GM10266 (cell line): ENCODE measurements around the gene CAPN8.

Experiments used
- DNase-seq: peaks from one replicate; pipeline ENCODE4 v3.0.0; 2012; ENCODE audit errors: extremely low spot score
- TF ChIP-seq, protein P1 (sequence below): IDR thresholded peaks from 2 replicates; pipeline ENCODE4 v1.5.1; 2012; ENCODE audit warnings: mild to moderate bottlenecking, low read depth; ENCODE audit not compliant: control insufficient read depth, insufficient read depth; ENCODE audit errors: missing control alignments

CAPN8 gene

DNA sequence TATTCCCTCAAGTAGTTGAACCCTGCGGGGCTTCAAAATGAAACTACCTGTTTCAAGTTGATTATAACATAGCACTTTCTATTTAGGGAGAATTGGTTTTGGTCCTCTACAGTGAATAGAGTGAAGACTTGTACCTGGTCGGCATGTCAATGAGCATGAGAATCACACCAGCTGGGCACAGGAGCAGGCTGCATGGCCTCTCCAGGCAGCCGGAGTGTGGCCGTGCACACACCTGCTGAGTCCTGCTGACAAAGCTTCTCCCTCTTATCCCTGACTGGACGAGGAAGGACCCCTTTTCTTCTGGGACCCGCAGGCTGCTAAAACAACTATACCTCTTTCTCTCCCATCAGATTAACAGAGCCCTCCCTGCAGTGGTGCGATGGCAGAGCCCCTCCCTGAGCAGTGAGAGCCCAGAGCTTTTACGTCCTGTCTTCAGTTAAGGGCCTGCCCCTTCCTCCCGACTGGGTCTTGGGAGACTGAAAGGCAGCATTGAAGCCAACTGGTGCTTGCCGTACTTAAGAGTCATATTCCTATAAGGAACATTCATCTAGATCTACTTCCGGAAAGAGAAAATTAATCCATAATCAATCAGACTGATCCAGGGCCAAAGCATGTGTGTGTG lies 124.9 kb downstream of the CAPN8 start:
- TF ChIP-seq, protein P1, sequence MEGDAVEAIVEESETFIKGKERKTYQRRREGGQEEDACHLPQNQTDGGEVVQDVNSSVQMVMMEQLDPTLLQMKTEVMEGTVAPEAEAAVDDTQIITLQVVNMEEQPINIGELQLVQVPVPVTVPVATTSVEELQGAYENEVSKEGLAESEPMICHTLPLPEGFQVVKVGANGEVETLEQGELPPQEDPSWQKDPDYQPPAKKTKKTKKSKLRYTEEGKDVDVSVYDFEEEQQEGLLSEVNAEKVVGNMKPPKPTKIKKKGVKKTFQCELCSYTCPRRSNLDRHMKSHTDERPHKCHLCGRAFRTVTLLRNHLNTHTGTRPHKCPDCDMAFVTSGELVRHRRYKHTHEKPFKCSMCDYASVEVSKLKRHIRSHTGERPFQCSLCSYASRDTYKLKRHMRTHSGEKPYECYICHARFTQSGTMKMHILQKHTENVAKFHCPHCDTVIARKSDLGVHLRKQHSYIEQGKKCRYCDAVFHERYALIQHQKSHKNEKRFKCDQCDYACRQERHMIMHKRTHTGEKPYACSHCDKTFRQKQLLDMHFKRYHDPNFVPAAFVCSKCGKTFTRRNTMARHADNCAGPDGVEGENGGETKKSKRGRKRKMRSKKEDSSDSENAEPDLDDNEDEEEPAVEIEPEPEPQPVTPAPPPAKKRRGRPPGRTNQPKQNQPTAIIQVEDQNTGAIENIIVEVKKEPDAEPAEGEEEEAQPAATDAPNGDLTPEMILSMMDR = no peak

DNA sequence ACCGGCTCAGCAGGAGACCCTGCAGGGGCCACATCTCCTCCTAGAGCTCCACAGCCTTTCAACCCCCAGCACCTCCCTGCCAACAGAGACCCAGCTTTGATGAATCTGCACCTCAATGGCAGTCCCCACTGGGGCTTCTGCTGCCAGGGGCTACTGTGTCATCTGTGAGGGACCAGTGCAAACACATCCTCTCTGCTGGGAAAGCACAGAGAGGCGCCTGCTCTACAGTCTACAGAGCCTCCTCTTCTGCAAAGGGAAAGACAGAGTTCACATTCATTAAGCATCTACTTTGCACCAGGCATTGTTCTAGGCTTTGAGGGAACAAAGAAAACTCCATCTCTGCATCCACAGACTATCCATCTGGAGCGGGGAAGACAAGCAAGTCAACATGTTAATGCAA lies 125.8 kb downstream of the CAPN8 start:
- TF ChIP-seq, protein P1 = no peak

More for the DNA sequence above, 124.9 kb downstream of the CAPN8 start:
- no peak for DNase-seq

DNA sequence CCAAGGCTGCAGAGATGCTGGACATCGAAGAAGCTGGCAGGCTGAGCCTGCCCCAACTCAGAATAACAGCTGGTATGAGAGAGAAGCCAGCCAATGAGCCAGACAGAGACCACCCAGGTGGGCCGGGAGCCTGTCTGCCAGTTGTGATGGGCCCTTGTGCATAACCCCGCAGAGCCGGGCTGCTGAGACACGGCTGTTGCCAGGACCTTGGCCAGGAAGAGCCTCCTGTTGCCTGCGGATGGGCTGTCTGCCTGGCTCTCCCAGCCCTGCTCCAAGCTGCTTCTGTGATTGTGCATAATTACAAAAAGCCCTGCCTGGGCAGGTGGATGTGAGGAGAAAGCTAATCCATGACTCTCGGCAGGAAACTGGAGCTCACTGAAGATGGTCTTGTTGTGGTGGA lies 126.5 kb downstream of the CAPN8 start:
- TF ChIP-seq, protein P1 = no peak
- no peak for DNase-seq

More for the DNA sequence above, 125.8 kb downstream of the CAPN8 start:
- no peak for DNase-seq

DNA sequence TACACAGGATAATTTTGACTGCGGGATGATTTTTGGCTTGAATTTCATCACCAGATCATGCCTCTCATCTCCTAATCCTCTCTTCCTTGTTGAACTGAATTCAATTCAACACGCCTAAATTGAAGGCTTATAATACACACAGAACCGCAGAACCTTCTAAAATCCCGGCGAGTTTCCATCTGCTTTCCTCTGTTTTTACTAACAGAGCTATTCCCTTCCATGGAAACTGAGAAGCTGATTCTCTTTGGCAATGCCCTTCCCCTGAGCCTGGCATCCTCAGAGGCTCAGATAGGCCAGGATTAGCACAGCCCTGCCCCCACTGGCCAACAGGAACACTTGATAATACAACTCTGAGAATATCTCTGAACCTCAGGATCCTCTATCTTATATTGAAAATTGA lies 130.2 kb downstream of the CAPN8 start:
- DNase-seq = no peak
- TF ChIP-seq, protein P1 = no peak

DNA sequence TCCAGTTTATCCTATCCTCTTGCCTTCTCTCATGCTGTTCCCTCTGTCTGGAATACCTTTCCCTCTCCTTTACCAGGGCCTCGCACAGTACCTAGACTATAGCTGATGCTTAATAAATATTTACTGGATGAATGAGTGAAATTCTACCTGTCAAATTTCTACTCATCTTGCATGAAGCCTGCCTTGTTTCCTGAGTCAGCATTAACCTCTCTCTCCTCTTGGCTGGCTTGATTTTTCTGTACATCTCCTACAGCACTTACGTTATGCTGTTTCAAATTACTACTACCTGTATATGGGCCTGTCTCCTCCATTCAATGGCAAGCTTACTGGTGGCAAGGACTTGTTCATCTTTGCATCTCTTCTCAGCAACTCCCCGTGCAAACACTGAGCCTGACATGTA lies 130.8 kb downstream of the CAPN8 start:
- no peak for DNase-seq
- TF ChIP-seq, protein P1 = no peak

DNA sequence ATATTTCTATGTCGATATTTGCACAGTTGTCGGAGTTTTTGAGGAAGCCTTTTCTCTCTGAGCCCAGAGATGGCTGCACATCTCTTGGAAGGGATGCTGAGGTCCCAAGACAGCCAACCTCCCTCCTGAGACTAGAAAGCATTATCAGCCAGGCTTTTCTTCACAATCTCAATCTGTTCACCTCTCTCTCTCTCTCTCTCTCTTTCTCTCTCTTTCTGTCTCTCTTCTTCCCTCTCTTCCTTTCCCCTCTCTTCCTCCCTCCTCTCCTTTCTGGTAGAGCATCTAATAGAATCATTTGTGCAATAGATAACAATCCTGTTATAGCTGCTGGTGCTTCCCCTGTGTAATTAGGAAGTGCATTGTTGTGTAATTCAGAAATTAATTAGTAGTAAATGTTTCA lies 131.8 kb downstream of the CAPN8 start:
- no peak for DNase-seq
- TF ChIP-seq, protein P1 = no peak

DNA sequence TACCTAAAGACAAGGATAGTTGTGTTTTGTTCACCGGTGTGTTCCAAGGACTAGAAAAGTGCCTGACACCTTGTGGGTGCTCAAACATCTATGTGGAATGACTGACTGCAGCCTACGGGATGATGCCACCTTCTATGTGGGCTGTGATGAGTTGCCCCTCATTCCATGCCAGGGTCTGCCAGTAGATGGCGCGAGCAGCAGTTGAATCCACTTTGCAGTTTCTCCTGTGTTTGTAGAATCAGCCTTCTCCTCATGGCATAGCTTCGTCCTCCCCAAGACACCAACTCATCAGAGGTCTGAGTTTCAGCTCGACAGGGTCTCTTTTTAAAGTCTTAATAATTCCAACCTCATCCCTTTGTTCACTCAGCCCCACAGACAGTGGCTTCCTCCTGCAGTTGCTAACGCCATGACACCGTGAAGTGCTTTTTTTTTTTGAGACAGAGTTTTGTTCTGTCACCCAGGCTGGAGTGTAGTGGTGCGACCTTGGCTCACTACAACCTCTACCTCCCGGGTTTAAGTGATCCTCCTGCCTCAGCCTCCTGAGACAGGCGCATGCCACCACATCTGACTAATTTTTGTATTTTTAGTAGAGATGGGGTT lies 133.7 kb downstream of the CAPN8 start:
- TF ChIP-seq, protein P1 = peak; percentile 74
- peak; percentile 30 for DNase-seq
